GOT3 (cell line): Measurements from ENCODE around the gene PIEZO2.
"Not testable (repeated sequence)": the region's sequence is repeated elsewhere in the genome, so short reads cannot be mapped to it uniquely, and the experiment has no call there.

Experiments used
- DNase-seq: peaks from one replicate; lab custom pipeline; 2025; ENCODE audit warnings: mixed read lengths; lab: John Stamatoyannopoulos, UW

PIEZO2 gene

DNA sequence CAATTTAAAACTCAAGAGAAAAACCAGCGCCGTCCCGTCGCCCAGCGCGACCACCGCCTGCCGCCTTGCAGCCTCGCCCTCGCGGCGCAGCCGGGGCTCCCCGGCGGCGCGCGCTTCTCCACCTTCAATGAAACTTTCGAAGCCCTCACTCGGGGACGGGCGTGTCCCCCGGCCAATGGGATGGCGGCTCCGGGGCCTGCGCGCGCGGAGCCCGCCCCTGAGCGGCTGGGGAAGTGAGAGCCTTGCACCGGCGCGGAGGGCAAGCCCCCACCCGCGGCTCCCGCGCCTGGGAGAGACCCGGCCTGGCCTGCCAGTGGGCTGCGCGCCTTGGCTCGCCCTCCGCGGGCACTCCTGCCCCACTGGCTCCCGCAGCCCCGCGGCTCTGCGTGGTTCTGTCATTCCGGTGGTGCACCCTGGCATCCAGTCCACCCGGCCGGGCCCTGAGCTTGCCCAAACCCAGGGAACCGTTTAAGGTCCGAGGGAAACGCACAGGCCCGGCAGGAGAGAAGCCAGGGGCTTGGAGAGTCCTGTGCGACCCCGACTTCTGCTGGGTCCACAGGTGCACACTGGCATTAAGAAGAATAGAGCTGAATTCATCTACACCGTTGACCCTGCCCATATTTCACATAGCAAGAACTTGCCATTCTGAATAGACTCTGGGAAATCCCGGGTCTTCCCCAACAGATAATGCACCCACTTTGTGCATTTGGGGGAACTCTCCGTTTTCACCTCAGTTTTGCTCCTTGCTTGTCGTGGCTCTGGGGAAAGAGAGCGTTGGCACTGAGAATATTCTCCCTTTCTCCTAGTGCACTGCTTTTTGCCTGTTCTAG is at the start of gene PIEZO2:
TSS of gene PIEZO2 (minus strand) at position 129 of the 830 bp plus-strand sequence. CDS start 981 bp downstream, outside the sequence.
- DNase-seq: no peak

DNA sequence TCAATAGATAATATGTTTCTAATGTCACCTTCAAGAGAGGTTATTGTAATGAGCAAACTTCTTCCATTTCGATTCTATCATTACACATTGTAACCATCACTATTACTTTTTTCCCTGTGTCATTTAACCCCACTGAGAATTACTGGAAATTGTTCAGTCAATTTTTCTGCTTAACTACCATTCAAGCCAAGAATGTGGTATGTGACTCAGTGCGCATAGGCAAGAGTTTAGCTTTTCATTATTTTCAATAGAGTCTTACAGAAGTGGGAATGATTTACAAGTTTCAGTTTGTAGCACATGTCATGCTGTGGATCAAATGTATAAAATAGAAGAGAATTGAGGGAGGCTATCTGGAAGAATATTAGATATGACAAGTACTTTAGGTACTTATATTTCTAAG is 34.3 kb upstream of the PIEZO2 start:
- no peak for DNase-seq

DNA sequence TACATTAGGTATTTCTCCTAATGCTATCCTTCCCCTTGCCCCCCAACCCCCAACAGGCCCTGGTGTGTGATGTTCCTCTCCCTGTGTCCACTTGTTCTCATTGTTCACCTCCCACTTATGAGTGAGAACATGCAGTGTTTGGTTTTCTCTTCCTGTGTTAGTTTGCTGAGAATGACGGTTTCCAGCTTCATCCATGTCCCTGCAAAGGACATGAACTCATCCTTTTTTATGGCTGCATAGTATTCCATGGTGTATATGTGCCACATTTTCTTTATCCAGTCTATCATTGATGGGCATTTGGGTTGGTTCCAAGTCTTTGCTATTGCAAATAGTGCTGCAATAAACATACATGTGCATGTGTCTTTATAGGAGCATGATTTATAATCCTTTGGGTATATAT is 32.3 kb upstream of the PIEZO2 start:
- DNase-seq: not testable (repeated sequence)

DNA sequence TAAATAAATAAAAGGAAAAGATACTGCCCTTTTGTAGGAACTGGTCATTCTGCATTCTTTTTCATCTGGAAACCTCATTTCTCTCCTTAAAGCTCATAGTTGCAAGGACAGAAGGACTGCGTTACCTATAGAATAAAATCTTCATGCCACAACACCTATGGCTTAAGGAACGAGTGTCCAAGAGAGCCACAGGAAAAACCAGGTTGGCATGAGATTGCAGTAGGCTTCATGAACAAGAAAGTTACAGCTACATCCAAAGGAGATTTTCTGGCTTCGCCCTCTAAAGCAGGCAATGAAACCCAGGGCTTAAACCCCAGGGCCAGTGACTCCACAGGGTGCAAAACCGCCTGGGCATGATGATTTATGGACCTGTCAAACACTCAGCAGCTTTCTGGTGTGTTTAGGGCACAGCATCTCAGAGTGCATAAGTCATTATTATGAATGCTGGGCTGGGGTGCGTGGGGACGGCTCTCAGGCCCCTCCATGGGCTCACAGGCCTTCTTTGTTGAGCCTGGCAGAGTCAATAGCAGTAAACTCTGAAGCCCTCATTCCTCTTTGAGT is 30.7 kb upstream of the PIEZO2 start:
- DNase-seq: no peak

DNA sequence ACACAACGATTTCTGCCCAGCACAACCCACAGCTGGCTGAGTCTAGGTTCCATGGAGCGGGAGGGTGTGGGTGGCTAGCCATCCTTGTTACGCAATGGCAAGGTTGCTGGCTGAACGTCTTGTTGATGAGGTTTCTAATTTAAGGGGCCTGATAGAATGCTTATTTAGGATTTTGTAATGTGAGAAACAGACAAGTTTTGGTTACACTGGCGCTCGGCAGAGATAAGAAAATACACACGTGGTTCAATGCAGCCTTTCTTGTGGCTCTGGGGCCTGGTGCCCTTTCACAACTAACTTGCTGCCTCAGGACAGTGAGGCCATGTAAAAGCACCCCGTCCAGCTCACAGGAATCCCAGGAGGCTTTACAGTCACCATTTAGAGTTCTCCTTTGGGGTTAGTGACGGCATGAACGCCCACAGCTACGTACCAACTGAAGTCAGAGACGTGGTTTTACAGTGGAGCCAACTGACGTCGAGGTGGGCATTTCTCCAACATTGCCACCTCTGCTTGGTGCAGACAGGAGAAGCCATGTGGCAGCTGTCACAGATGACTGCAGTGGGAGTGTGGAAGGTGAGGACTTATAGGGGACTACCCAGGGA is 29.7 kb upstream of the PIEZO2 start:
- no peak for DNase-seq

DNA sequence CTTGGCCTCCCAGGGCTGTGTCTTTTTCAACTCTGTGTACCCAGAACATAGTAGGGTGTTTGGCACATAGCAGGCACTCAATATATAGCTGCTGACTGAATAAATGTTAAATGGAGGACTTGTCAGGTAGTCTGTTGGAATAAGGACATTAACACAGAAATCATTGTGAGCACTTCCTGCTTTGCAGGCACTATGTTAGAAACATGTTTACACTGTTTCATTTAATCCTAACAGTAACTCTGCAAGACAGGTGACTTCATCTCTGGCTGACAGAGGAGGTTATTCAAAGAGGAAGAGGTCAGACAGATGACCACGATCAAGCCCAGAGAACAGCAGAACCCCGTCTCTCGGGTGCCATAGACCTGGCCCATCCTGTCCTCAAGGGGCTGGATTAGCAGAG is 28.0 kb upstream of the PIEZO2 start:
- DNase-seq: no peak

DNA sequence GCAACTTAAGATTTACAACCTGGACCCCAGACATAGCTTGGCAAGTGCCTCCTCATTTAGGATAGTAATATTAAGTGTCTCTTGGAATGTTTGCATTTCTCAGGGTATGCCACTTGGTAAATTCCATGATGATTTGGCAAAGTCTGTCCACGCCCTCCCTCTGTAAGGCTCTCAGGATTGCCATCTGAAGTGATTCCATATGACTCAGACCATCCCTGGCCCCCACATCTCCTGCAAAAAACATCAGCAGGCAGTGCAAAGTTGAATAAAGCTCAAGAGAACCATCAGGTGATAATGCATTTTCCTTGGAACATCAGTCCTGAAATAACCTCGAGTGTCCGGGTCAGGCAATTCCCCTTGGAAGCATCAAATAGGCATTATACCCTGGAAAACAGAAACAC is 27.1 kb upstream of the PIEZO2 start:
- no peak for DNase-seq

DNA sequence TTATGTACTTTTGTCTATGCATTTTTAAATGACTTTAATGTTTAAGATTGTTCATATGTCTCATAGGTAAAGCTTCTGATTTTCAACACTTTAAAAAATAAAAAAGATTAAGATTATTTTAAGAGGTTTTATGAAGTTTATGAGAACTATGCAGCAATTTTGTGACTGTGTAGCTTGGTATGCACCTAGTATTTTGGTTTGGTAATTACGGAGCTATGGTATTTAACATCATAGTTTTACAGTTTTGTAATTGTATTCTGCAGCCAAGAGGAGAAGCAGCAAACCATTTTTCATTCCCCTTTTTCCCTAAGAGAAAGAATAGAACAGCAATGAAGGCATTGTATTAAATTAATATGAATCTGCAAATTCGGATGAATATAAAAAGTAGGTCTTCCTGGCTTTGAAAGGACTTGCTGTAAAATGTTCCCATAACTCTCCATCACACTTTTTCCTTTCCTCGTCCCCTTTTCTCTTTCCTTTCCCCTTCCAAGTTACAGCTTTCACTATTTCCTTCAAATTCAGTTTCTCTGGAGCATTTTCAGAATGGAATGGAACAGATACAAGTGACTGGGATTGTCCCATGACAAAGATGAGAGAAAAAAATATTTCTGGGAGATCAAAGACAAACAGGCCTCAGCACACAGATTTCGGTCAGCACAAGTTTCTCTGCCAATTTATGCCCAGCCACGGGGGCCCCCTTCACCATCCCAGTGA is 26.1 kb upstream of the PIEZO2 start:
- DNase-seq: no peak

DNA sequence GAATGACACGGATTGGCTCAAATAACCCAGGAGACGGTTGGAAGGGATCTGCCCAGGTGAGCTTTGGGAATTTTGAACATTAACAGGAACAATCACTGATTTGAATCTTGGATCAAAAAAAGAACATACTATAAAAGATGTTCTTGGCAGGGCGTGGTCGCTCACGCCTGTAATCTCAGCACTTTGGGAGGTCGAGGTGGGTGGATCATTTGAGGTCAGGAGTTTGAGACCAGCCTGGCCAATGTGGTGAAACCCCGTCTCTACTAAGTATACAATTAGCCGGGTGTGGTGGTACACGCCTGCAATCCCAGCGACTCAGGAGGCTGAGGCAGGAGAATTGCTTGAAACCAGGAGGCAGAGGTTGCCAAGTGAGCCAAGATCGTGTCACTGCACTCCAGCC is 24.8 kb upstream of the PIEZO2 start:
- not testable (repeated sequence) for DNase-seq

DNA sequence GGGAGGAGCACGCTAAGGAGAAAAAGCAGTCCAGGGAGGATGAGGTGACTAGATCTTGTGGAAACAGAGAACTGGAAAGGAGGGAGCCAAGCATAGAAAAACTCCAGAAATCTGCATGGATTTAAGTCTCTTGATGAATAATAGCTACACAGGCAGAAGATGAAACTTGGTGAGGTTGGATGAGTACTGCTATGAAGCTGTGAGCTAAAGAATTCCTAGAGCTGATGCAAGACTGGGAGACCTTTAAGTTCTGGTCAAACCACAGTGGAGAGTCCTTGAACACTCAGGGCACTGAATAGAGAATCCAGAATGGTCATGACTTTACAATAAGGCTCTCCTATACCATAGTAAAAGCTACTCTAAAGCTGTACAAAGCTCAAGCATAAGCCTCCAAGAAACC is 18.4 kb upstream of the PIEZO2 start:
- DNase-seq: no peak

DNA sequence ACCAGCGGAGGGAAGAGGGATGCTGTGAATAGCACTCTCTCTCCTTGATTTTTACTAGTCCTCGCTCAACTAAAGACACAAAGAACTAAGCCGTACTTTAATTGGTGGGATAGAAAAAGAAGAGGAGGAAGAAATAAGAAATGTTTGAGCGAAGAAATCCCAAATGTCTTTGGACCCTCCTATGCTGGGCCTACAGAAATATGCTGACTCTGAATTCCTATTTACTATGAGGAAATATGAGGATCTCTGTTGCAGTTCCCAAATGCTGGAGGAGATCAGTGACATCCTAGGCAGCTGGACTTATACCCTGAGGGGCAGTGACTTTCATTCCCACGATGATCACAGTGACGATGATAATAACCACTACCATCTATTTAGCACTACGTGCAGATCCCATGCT is 16.6 kb upstream of the PIEZO2 start:
- no peak for DNase-seq

DNA sequence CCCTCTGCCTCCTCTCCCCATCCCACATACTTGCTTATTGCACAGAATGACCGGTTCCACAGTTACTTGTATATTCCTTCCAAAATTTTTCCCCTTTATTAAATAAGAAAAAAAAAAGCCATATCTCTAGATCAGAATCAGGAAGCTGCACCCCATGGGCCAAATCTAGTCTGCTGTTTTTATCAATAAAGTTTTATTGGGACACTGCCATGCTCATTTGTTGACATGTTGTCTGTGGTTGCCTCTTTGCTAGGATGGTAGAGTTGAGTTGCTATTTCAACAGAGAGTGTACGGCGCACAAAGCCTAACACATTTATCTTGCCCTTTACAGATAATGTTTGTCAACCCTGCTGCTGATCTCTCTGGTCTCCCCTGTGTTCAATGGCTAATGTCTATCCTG is 15.8 kb upstream of the PIEZO2 start:
- no peak for DNase-seq

DNA sequence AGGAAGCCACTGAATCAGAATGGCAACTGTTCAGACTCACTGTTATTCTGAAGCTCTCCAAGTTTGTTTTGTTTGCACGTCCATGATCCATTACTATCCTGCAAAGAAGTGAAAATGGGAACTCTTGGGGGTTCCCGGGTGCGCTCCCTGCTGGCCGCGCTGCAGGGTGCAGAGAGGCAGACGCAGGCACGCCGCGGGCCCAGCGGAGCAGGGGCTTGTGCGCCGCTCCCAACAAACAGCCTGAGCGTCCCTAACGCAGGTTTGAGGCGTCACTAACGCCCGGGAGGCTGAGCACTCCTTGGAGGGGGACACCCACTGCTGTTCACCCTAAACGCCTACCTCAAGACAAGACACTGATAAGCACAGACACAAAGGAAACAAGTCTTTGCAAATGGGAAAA is 14.3 kb upstream of the PIEZO2 start:
- no peak for DNase-seq

DNA sequence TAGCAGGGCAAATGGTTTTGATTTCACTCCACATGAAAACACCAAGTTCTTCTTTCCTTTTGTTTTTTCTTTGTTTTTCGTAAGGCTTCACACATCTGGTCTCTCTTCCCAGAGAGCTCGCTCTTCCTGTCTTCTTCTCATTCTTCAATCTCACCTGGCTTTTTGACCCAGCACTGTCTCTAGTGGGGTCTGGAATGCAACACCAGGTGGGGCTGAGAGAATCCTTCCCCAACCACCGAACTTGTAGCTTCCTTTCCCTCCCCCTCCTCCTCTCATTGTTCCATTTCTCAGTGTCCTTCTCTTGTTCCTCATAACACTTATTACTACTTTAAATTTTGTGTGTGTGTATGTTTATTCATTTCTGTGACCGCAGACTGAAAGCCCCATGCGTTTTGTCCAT is 13.5 kb upstream of the PIEZO2 start:
- no peak for DNase-seq

DNA sequence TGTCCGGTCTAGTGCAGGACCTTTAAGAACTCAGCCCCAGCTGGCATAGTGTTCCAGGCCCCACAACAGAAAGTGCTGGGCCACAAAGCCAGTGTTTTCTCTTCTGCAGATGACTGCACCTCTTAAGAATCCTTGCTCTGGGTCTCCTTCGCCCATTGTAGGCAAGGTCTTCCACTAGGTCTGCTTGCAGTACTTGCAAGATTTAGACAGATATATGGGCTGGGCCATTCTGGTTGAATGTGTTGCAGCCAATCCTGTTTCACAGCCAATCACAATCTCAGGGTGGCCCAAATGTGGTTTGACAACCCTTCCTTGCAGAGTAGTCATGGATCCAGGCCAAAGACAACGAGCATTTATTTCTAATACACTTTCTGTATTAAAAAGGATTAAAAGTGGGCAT is 13.1 kb upstream of the PIEZO2 start:
- DNase-seq: no peak

DNA sequence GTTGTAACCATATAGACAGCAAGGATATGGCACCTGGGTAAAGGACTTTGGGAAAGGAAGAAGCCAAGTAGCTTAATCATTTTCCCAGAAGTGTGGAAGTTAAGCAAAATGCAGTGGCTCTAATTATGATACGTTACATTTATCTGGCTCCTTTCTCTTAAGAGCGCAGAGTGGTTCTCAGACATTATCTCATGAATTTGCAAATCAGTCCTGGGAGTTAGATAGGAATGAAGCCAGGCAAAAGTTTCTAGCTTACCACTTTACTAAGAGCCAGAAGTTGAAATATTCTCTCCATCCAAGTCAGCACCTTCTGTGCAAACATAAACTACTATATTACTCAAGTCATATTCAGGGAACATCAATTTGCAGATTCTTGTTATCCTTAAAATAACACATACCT is 10.9 kb upstream of the PIEZO2 start:
- DNase-seq: no peak

DNA sequence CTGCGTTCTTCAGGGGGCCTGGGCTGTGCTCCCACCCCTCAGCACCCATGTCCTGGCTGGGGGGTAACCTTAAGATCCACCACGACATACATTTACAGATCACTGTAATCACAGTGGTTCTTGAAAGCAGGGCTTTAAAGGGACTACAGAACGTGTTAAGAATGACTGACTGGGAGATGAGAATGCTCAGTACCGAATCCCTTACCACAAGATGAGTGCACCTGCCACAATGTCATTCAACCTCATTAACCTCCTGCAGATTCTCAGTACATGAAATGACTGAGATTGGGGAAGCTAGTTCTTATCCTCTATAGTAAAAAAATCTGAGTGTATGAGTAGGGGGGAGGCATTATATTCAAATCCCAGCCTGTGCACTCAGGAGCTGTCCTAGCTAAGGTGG is 10.5 kb upstream of the PIEZO2 start:
- no peak for DNase-seq

DNA sequence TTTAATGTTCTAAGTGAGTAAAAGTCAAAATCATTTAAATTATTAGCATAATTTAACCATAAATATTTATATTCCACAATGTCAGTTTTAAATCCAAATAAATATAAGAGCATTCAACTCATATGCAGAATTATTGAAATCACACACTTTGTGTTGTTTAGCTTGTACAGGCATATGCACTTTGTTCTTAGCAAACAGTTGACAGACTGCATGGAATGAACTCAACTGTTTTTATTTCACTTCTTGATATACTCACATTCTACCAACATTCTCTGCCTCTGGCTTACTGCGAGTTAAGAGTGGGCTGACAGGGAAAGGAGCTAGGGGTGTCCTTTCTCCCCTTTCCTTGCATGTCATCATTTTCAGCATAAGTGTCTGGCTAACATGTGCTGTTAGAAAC is 7.6 kb upstream of the PIEZO2 start:
- no peak for DNase-seq

DNA sequence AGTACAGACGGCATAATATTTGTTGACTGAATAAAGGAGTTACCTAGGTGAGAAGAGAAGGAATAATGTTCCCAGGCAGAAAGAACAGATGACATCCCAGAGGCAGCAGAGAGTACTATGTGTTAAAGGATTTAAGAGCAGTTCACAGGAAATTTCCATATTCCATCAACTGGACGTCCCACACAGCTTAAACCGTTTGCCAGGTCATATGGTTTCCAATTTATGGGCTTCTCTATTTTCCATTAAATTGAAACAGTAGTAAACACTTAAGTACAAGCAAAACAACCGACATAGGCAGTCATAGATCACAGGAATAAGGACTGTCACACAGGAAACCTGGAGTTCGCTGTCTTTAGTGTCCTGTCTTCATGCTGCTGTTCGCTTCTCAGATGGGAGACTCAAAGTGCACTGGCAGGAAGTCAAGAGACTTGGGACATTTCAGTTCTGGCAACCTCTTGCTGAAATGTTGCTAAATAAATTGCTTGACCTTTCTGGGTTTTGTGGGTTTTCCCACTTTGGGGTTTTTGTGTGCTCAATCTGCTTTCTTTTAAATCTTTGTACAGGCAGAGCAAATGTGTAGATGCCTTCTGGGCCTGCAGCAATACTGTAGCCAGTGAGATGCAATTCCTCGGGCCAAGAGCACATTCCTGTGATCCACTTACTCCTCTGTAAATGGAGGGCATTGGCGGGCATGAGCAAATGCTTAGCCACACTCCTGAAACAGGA is 5.8 kb upstream of the PIEZO2 start:
- no peak for DNase-seq

DNA sequence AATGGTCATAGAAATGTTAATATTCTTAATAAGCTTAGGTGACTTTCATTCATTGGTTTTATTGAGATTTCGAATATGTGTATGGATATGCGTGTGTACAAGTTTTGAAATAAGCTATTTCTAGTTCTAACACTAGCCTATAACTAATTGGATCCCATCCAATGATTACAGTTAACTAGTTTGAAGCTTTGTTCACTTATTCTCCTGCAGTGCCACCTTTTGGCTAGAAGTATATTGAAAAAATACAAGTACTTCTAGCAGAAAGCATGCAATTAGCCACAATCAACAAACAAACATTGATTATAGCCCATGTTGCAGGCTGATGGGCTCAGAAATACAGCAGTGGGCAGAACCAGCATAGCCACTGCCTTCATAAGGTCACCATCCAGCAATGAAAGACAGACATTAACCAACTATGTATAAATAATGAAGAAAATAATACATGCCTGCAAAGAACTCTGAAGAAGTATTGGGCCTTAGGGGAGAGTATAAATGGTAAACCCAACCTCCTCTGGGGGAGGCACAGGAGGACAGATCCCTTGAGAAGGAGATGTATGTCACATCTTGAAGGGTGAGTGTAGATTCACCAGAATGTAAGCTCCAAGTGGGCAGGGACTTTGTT is 5.1 kb upstream of the PIEZO2 start:
- no peak for DNase-seq

DNA sequence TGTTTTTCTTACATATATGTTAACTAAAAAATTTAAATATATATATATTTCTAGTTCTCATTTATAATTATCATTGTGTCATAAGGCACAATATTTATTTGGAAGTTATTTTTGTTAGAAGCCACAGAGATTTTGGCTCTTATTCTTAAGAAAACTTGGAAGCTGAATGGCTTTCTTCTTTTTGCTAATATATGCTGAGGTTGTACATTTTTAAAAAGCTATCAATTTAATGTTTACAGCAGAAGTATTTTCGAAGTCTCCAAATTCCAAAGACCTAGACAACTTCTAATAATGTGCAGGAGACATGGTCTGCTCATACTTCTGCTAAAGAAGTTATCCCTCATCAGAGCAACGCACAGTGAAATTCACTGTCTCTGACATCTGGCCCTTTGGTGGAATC is 3.7 kb upstream of the PIEZO2 start:
- DNase-seq: no peak

DNA sequence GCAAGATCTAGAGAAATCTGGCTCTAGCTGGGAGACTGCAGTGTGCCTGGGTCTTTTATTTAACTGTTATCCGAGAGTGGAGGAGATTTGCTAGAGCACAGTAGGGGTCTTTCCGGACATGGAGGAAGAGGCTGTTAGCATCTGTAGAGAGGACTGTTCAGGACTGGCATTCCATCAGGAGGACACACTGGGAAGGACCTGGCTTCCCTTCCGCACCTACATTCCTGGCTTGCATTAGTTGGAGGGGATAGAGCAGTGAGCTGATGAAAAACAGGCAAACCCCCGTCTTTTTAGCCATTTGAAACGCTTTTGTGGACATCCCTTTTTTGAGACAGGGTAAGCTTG is 874 bp upstream of the PIEZO2 start:
- no peak for DNase-seq
